ENCODE data around the gene PABPC1L.
A peak's percentile ranks its signal among the peaks of the same experiment; 100 is the strongest.

DNA sequence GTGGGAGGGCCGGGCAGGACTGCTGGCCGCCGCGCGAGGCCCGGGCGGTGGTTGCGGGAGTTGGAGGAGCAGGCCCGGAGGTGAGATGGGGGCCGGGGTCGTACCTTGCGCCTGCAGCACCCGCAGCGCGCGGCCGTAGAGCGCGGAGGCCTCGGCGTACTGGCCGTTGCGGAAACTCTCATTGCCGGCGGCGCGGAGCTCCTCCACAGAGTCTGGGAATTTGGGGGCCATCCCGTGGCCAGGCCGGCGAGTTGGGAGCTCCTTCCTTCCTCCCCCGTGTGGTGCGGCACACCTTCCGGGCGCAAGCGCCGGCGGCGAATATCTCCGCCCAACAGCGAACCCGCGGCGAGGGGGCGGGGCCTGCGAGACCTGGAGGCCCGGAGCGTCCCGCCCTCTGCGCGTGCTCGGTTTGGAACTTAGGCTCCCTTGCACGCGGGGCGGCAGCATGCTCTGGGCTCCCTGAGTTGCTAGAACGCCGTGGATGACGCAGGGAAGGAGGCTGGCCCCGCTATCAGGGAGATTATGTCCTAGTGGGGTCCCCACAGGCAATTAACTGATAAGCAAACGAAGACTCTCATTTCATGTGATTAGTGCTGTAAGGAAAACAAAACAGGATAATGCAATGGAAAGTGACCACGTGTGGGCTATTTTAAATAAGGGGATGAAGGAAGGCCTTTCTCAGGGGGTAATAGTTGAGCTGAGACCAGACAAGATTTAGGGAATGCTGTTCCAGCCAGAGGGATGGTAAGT, 50.4 kb downstream of the PABPC1L start, which contains the start of gene TOMM34:
- TF ChIP-seq CTCF (IDR thresholded peaks at IDR 0.05) (no peak), RARB (CRISPR knock-in tag; IDR thresholded peaks at IDR 0.05) (no peak), JUN (IDR thresholded peaks at IDR 0.05) (peak in 1 of 2 experiments; percentile 86; a peak in 2 of 5 replicates), POLR2AphosphoS2 (conservative IDR thresholded peaks at IDR 0.05; ENCODE audit: low read length) (no peak), KDM1A (IDR thresholded peaks at IDR 0.05; ENCODE audit: low read depth) (no peak), MAZ (IDR thresholded peaks at IDR 0.05; ENCODE audit: borderline replicate concordance, low read depth, low read length) (no peak), POLR2A (IDR thresholded peaks at IDR 0.05; ENCODE audit: low read length) (peak; percentile 77), SMC3 (IDR thresholded peaks at IDR 0.05) (no peak), GATA3 (IDR thresholded peaks at IDR 0.05; ENCODE audit: borderline replicate concordance) (no peak), NPAS2 (CRISPR knock-in tag; IDR thresholded peaks at IDR 0.05; ENCODE audit: borderline replicate concordance) (no peak), RAD21 (conservative IDR thresholded peaks at IDR 0.05 in 1 of 2, IDR thresholded peaks at IDR 0.05 in 1 of 2) (no peak), CHD4 (IDR thresholded peaks at IDR 0.05; ENCODE audit: borderline replicate concordance) (no peak), SREBF2 (IDR thresholded peaks at IDR 0.05) (no peak)

Data from A549 (cell line).